ENCODE measurements around the gene TMCC1.
A peak's percentile ranks its signal among the peaks of the same experiment; 100 is the strongest.
"Not testable (repeated sequence)": the region's sequence is repeated elsewhere in the genome, so short reads cannot be mapped to it uniquely, and the experiment has no call there.

The TMCC1 gene

GRCh38 chr3:129845956-129846355, 47.6 kb downstream of the TMCC1 start:
- no peak for DNase-seq (ENCODE audit: low read depth)
- H3K4me3 ChIP-seq (ENCODE audit: low read depth, low read length) = no peak overlapping the region

DNA sequence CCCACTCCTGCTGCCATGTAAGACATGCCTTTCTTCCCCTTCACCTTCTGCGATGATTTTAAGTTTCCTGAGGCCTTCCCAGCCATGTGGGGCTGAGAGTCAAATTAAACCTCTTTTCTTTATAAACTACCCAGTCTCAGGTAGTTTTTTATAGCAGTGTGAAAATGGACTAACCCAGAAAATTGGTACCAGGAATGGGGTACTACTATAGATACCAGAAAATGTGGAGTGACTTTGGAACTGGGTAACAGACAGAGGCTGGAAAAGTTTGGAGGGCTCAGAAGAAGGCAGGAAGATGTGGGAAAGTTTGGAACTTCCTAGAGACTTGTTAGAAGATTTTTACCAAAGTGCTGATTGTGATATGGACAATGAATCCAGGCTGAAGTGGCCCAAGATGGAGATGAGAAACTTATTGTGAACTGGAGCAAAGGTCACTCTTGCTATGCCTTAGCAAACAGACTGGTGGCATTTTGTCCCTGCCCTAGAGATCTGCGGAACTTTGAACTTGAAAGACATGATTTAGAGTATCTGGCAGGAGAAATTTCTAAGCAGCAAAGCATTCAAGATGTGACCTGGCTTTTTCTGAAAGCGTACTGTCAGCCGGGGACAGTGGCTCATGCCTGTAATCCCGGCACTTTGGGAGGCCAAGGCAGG, 52.7 kb downstream of the TMCC1 start:
- DNase-seq (ENCODE audit: low read depth) = no peak

DNA sequence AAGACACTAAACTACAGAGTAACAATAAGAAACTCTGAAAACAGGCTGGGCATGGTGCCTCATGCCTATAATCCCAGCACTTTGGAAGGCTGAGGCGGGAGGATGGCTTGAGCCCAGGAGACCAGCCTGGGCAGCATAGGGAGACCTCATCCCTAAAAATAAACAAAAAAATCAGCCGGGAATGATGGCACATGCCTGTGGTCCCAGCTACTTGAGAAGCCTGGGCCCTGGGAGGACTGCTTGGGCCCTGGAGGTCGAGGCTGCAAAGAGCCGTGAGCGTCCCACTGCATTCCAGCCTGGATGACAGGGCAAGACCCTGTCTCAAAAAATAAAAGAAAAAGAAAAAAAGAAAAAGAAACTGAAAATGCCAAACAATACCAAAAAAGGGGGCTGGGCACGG, 55.4 kb downstream of the TMCC1 start:
- DNase-seq (ENCODE audit: low read depth) = no peak
- H3K4me3 ChIP-seq (ENCODE audit: low read depth, low read length) = no peak overlapping the region

More for the DNA sequence above, 52.7 kb downstream of the TMCC1 start:
- H3K4me3 ChIP-seq (ENCODE audit: low read depth, low read length) = no peak overlapping the region

- DNase-seq (ENCODE audit: low read depth) = no peak
These were observed 56.4 kb downstream of the TMCC1 start for GRCh38 chr3:129837065-129837642.

DNA sequence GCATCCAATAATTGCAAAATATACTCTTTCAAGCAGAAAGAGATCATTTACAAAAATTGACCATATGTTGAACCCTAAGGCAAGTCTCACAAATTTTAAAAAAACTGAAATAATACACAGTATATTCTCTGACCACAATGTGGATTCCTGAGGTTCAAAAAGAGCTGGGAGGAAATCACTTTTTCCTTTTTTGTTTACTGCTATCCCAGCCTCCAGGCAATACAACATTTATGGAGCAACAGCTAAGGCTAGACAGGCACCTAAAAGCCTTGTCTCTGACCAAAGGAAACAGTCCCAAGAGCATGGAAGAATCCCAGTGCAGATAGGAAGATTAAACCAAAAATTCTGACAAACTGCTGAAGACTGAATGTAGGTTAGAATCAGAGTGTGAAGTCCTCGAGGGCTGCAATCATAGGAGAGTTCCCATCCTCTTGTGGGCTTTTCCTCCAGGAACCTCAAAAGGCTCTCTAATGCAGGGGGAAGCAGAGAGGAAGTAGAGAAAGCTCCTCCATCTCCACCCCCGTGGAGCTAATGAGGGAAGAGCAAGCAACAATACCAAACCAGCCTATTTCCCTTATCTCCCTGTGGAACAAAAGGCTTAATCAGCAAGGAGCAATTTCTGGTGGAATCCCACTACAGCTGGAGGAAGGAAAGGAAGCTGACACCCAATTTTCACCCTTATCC, 57.0 kb downstream of the TMCC1 start:
- H3K4me3 ChIP-seq (ENCODE audit: low read depth, low read length) = no peak overlapping the region
- DNase-seq (ENCODE audit: low read depth) = no peak

More at GRCh38 chr3:129837065-129837642, 56.4 kb downstream of the TMCC1 start:
- no peak overlapping the region for H3K4me3 ChIP-seq (ENCODE audit: low read depth, low read length)

DNA sequence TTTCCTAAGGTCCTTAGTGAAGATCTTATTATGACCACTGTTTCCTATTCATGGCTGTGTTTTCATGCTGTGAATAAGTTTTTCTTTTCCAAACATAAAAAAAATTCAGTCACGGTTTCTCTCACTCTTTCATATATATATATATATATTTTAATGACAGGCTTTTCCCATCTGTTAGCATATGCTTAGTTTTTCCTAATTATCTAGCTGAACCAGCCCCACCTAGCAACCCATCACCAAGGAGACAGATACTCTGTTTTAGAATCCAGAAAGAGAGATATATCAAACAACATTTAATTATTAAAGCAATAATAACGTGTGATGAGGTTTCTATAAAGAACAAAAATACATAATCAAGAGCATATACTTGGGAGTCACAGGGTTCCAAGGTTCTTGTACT, 58.3 kb downstream of the TMCC1 start:
- DNase-seq (ENCODE audit: low read depth) = no peak
- no peak overlapping the region for H3K4me3 ChIP-seq (ENCODE audit: low read depth, low read length)

DNA sequence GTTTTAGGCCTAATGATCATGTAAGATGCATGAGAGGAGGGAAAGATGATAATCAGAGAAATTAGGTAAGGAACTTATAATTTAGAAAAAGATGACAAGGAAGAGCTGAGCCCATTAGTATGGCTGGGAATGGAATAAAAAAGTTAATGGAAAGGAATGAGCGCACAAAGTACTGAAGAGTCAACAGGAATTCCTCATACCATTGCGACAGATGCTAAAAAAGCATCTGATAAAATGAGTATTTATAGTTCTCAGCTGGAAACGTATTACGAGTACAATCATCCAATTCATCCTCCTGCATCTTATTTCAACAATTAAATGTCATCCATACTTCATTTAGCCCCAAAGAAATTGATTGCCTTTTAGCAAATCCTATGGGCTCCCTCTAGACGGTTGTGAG, 58.9 kb downstream of the TMCC1 start:
- DNase-seq (ENCODE audit: low read depth) = no peak

DNA sequence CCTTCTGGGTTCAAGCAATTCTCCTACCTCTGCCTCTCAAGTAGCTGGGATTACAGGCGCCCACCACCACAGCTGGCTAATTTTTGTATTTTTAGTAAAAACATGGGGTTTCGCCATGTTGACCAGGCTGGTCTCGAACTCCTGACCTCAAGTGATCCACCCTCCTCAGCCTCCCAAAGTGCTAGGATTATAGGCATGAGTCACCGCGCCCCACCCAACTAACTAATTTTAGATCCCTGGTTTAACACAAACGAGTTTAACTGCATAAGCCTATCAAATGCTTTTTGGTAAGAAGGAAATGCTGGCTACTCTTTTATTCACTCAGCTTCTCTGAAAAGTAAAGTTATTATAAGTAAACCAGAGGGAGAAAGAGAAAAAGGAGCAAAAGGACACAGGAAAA, 61.6 kb downstream of the TMCC1 start:
- not testable (repeated sequence) for DNase-seq (ENCODE audit: low read depth)

More for the DNA sequence above, 58.9 kb downstream of the TMCC1 start:
- no peak overlapping the region for H3K4me3 ChIP-seq (ENCODE audit: low read depth, low read length)

DNA sequence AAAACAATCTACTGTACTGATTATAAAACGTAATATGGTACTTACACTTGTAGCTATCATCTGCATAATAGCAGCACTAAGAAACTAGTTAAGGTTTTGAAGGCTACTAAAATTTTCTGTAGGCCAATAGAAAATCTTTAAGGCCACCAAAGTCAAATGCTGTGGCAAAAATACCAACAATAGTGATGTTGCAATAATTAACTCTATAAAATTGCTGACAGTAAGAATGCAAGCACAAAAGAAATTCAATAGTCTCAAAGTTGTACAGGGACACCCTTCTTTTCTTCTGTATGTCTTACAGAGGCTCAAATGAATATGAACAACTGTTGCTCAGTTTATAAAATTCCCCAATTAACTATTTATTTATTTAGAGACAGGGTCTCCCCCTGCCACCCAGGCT, 62.0 kb downstream of the TMCC1 start:
- no peak overlapping the region for H3K4me3 ChIP-seq (ENCODE audit: low read depth, low read length)
- no peak for DNase-seq (ENCODE audit: low read depth)

More for the DNA sequence above, 61.6 kb downstream of the TMCC1 start:
- H3K4me3 ChIP-seq (ENCODE audit: low read depth, low read length) = not testable (repeated sequence)

DNA sequence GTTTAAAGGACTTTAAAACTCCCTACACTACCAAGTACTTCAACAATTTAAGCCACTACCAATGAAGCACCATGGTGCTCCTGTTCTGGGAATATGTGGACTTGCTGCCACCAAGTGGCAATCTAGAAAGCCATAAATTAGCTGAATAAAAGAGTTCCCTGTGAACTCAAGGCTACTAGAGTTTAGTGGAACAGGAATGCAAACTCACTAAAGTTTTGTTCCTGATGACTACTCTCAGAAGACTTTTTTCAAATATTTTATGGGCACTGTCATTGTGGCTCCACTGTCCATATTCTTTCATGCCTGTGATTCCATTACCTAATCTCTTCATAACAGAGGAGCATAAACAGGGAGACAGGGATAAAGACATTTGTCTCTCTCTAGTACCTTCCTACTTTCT, 63.9 kb downstream of the TMCC1 start:
- DNase-seq (ENCODE audit: low read depth) = peak; percentile 75
- H3K4me3 ChIP-seq (ENCODE audit: low read depth, low read length) = no peak overlapping the region

GRCh38 chr3:129827765-129828164, 65.7 kb downstream of the TMCC1 start:
- DNase-seq (ENCODE audit: low read depth) = no peak
- no peak overlapping the region for H3K4me3 ChIP-seq (ENCODE audit: low read depth, low read length)

DNA sequence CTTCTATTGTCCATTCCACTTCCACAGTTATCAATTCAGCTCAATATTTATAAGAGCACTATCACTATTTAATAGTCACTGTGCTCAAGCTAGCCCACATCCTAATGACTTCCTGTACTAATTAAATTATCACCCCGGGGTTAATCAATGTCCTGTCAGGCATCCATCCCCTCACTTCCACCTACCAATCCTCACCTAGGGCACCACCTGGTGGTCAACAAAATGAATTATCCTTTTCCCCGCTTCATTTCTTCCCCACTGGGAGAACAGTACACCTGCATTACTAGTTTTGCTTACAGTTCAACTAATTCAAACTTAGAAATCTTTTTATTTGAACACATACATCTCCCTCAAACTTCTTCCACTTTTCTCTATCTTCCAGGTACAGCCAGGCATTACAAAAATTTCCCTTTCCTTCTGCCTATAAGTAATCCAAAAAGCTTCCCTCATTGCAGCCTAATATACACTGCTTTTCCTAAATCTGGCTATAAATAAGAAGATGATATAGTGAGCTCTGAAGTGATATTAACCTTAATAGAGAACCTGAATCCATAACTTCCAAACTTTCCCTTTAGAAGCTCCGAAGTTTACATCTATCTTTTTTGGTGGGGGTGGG, 68.5 kb downstream of the TMCC1 start:
- H3K4me3 ChIP-seq (ENCODE audit: low read depth, low read length) = no peak overlapping the region
- no peak for DNase-seq (ENCODE audit: low read depth)

- DNase-seq (ENCODE audit: low read depth) = no peak
- no peak overlapping the region for H3K4me3 ChIP-seq (ENCODE audit: low read depth, low read length)
These were observed 70.8 kb downstream of the TMCC1 start for GRCh38 chr3:129822679-129823078.

DNA sequence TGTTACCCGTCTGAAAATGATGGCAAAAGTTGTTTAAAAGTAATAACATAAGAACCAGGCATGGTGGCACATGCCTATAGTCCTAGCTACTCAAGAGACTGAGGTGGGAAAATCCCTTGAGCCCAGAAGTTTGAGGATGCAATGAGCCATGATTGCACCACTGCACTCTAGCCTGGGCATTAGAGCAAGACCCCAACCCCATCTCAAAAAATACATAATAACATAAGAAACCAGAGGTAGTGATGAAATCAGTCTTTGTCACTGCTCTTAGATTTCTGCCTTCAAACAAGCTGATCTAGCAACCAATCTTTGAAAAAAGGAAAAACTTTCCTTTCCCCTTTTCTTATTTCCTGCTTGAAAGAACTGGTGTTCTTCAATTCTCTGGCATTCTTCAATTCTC, 71.3 kb downstream of the TMCC1 start:
- DNase-seq (ENCODE audit: low read depth) = no peak
- no peak overlapping the region for H3K4me3 ChIP-seq (ENCODE audit: low read depth, low read length)

DNA sequence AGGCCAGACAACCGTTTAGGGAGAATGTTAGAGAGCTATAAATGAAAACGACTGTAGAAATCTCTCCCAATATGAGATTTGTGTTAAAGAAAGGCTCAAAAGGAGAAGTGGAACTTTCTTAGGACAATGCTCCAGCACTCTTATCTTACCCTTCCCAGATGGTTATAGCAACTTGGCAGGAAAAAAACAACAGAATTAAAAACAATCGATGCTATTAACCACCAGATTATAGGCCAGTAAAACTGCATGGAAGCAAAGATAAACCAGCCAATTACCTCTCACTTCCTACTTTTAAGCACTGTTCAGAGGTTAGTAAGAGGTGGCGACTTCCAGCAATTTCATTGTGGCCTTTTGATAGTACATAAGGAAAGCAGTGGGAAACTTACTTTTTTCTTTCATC, 72.9 kb downstream of the TMCC1 start:
- no peak for DNase-seq (ENCODE audit: low read depth)
- H3K4me3 ChIP-seq (ENCODE audit: low read depth, low read length) = no peak overlapping the region

GRCh38 chr3:129812589-129812988, 80.9 kb downstream of the TMCC1 start:
- no peak overlapping the region for H3K4me3 ChIP-seq (ENCODE audit: low read depth, low read length)
- no peak for DNase-seq (ENCODE audit: low read depth)

DNA sequence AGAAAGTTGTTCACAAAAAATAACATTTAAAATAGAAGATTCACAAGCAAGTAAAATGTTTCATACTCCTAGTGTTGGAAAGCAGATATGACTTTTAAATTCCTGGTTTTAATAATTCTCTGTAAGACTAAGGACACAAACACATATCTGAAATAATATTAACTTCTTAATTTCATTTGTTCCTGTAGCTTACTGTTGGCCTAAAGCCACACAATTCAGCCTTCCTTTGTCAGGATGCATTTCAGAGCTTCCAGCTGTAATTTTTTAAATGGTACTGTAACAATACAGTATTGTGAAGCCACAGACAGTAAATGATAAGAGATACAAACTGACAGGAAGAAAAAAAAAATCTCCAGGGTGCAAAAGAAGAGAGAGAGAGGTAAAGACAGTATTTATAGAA, 84.2 kb downstream of the TMCC1 start:
- H3K4me3 ChIP-seq (ENCODE audit: low read depth, low read length) = no peak overlapping the region
- no peak for DNase-seq (ENCODE audit: low read depth)

GRCh38 chr3:129796146-129796545, 97.4 kb downstream of the TMCC1 start:
- no peak for DNase-seq (ENCODE audit: low read depth)
- no peak overlapping the region for H3K4me3 ChIP-seq (ENCODE audit: low read depth, low read length)

GRCh38 chr3:129795186-129796010, 98.1 kb downstream of the TMCC1 start:
- no peak overlapping the region for H3K4me3 ChIP-seq (ENCODE audit: low read depth, low read length)
- DNase-seq (ENCODE audit: low read depth) = no peak
